ENCODE results near the gene ADAMTS2.

ADAMTS2 gene

GRCh38 chr5:179266291-179267070, 78.8 kb downstream of the ADAMTS2 start:
- DNase-seq (ENCODE audit: low read depth in 2 of 2) = no peak

- no peak for DNase-seq (ENCODE audit: low read depth in 2 of 2)
Measured at GRCh38 chr5:179265514-179266290, 79.6 kb downstream of the ADAMTS2 start.

GRCh38 chr5:179264783-179265513, 80.3 kb downstream of the ADAMTS2 start:
- no peak for DNase-seq (ENCODE audit: low read depth in 2 of 2)

GRCh38 chr5:179264053-179264782, 81.0 kb downstream of the ADAMTS2 start:
- no peak for DNase-seq (ENCODE audit: low read depth in 2 of 2)

GRCh38 chr5:179263391-179264052, 81.7 kb downstream of the ADAMTS2 start:
- no peak for DNase-seq (ENCODE audit: low read depth in 2 of 2)

- no peak for DNase-seq (ENCODE audit: low read depth in 2 of 2)
Measured at GRCh38 chr5:179262126-179262920, 82.9 kb downstream of the ADAMTS2 start.

- no peak for DNase-seq (ENCODE audit: low read depth in 2 of 2)
Measured at GRCh38 chr5:179261301-179262125, 83.7 kb downstream of the ADAMTS2 start.

GRCh38 chr5:179260324-179261070, 84.8 kb downstream of the ADAMTS2 start:
- no peak for DNase-seq (ENCODE audit: low read depth in 2 of 2)

- DNase-seq (ENCODE audit: low read depth in 2 of 2) = no peak
Measured at GRCh38 chr5:179259731-179260323, 85.4 kb downstream of the ADAMTS2 start.

- no peak for DNase-seq (ENCODE audit: low read depth in 2 of 2)
Measured at GRCh38 chr5:179258922-179259730, 86.1 kb downstream of the ADAMTS2 start.

GRCh38 chr5:179258001-179258921, 87.0 kb downstream of the ADAMTS2 start:
- DNase-seq (ENCODE audit: low read depth in 2 of 2) = no peak

- DNase-seq (ENCODE audit: low read depth in 2 of 2) = no peak
Measured at GRCh38 chr5:179257176-179257682, 88.0 kb downstream of the ADAMTS2 start.

- no peak for DNase-seq (ENCODE audit: low read depth in 2 of 2)
Measured at GRCh38 chr5:179256328-179257175, 88.7 kb downstream of the ADAMTS2 start.

- DNase-seq (ENCODE audit: low read depth in 2 of 2) = no peak
Measured at GRCh38 chr5:179255527-179256327, 89.5 kb downstream of the ADAMTS2 start.
